Fibroblast of villous mesenchyme (primary cell): ENCODE results near the gene NECTIN2. TPM values are rescaled to one million over a fixed set of nuclear protein-coding genes. Genes with fewer than 3 reads are reported as not detected.

ENCODE experiments used
- DNase-seq: peaks from one replicate; pipeline ENCODE4 v3.0.0-alpha.2; 2010; ENCODE audit warnings: low read depth
- H3K4me3 ChIP-seq: 2 replicates; pipeline ENCODE4 v1.5.1; 2011; ENCODE audit warnings: low read depth, mild to moderate bottlenecking, low read length
- CTCF ChIP-seq: IDR thresholded peaks from 2 replicates; pipeline ENCODE4 v1.5.1; 2012; ENCODE audit warnings: low read depth, mild to moderate bottlenecking, low read length; ENCODE audit not compliant: insufficient read depth
- total RNA-seq: library from RNA; depleted of rRNA; stranded (reverse); fragments of >200 nt; gene quantifications from 2 replicates; pipeline ENCODE4 v1.2.3, GENCODE V29; 2012

The NECTIN2 gene
- total RNA-seq, 1 donor = 134 TPM

GRCh38 chr19:44869733-44870470, 23.8 kb downstream of the NECTIN2 start:
- no peak for TF ChIP-seq CTCF
- H3K4me3 ChIP-seq = no peak overlapping the region
- peak; percentile 63 for DNase-seq

GRCh38 chr19:44871809-44872208, 25.7 kb downstream of the NECTIN2 start:
- no peak for TF ChIP-seq CTCF
- DNase-seq = no peak
- H3K4me3 ChIP-seq = no peak overlapping the region

- DNase-seq = no peak
- no peak overlapping the region for H3K4me3 ChIP-seq
- TF ChIP-seq CTCF = no peak
Observed at GRCh38 chr19:44872661-44873060, 26.6 kb downstream of the NECTIN2 start.

- no peak for DNase-seq
- no peak for TF ChIP-seq CTCF
- H3K4me3 ChIP-seq = no peak overlapping the region
Observed at GRCh38 chr19:44874317-44874716, 28.2 kb downstream of the NECTIN2 start.

GRCh38 chr19:44875666-44876451, 29.8 kb downstream of the NECTIN2 start:
- peak; percentile 25 for DNase-seq
- TF ChIP-seq CTCF = no peak
- no peak overlapping the region for H3K4me3 ChIP-seq

- no peak overlapping the region for H3K4me3 ChIP-seq
- no peak for TF ChIP-seq CTCF
- DNase-seq = no peak
Observed at GRCh38 chr19:44876930-44877535, 30.9 kb downstream of the NECTIN2 start.
